ENCODE measurements around the gene KIF21B.

The KIF21B gene

DNA sequence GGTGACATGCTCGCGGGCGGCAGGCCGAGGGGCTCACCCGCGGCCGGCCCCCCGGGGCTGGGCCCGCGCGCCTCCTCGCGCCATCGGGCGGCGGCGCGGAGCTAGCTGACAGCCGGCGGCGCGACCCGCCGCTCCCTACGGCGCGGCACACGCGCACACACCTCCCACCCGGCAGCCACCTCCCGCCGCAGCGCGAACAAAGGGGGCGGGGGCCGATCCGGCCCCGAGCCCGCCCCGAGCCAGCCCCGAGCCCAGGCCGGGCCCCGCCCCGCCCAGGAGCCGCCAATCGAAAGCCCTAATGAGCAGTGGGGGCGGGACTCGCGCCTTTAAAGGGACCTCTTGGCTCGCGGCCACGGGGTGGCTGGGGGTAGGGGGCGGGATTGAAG lies at the start of gene KIF21B:
Gene KIF21B, minus strand, starts transcription at position 198 of the 386 bp plus-strand sequence. CDS start 331 bp downstream, outside the sequence.
- DNase-seq = peak; percentile 88

DNA sequence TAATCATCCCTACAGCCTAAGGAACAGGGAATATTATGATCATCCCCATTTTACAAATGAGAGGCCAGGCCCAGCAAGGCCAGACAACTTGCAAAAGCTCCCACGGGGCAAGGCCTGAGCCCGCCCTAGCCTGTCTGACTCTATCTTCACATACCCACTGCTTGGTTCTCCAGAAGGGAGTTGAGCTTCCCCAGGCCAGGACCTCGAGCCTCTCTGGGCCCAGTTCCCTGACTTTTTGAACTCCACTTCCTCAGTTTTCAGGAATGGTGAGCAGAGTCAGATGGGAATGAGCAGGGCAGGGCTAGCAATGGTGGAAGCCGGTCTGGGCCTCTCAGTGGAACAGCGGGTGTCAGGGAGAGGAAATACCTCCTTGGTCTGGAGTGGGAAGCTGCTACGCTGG lies 49.4 kb upstream of the KIF21B start:
- DNase-seq = no peak

DNA sequence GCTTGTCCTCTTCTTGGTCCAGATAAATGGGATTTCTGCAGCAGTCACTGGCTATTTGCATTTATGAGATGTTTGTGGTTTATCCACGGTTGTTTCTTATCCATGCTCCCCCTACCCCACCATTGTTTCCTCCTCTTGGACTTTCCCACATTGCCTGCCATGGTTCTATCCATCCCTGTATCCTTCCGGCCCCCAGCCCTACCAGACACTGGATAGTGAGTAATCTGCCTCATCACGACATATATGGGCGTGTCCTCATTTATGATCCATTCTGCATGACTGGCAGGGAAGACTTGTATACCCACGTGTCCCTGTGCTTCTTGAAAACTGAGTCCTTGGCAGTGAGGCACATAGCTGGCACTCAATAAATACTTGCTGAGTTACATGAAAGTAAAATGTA lies 48.6 kb upstream of the KIF21B start:
- DNase-seq = no peak

DNA sequence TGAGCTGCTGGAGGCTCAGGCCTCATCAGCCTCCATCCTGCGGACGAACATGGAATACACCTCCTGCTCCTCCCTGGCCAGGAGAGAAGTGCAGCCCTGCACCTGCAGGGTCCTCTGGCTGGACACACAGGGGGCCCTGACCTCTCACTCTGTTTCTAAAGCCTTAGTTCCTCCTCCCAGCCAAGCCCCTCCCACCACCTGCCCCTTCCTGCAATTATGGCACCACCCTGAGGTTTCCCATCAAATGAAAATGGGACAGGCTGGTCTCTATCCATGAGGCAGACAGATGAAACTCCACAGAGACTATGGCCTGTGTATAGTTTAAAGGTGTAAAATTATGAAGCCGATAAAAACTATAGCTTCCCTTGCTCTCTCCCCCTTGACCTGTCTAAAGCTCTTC lies 46.1 kb upstream of the KIF21B start:
- no peak for DNase-seq

- no peak for DNase-seq
Observed at GRCh38 chr1:201068976-201069375, 45.5 kb upstream of the KIF21B start.

DNA sequence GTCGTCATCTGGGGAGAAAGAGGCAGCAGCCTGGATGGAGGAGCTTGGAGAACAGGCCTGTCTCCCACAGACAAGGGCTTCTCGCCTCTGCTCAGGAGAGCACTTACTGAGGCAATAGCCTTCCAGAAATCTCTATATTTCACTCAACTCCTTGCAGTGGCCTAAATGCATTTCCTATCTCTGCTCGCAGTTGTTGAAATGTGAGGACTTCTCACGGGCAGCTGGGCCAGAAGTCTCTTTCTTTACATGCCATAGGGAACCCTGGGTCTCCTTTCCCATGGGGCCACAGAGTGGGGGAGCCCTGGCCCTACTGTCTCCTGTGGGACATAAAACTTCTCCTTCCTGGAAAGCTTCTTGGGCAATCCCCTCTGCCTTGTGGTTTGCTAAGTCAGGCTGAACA lies 43.5 kb upstream of the KIF21B start:
- DNase-seq = no peak

GRCh38 chr1:201065686-201066085 lies 42.2 kb upstream of the KIF21B start:
- DNase-seq = no peak

DNA sequence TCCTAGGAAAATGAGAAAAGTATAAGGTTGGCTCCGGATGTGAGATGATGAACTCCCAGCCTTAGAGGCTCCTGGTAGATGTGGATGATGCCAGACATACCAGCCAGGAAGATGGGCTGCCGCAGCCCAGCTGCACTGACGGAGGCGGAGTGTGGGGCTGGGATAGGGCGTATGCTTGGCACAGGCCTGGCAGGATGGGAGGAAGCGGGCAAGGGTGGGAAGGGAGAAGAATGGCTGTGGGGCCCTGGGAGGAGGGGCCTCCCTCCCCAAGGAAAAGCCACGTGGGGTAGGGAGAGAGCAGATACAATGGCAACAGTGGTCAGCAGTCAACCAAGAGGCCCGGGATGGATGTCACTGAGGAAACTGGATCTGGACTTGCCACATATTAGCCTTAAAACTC lies 41.3 kb upstream of the KIF21B start:
- no peak for DNase-seq

GRCh38 chr1:201063145-201063544 lies 39.6 kb upstream of the KIF21B start:
- no peak for DNase-seq

DNA sequence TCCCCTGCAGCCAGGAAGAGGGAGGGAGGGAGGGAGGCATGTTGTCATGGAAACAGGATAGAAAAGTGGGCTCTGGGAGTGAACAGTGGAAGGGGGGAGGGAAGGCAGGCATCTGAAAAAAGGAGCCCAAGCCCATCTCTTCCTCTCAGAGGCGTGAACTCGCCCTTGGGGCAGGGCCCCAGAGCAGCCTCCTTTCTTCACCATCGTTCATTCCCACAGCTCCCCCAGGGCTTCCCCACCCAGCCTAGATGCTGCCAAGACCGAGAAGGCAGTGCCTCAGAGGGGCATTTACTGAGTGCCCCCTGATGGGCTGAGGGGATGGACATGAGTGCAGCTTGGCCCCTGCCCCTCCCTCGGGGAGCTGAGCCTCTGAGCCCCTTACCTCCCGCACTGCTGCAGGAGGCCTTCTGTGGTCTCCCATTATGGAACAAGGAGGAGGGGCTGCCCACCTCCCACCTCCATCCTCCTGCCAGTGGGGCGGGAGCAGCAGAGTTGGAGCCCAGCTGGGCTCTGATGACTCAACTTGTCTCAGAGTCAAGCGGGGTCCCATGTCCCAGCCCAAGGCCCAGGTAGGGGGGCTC lies 39.1 kb upstream of the KIF21B start:
- DNase-seq = no peak

- DNase-seq = no peak
Observed at GRCh38 chr1:201061886-201062285, 38.4 kb upstream of the KIF21B start.

DNA sequence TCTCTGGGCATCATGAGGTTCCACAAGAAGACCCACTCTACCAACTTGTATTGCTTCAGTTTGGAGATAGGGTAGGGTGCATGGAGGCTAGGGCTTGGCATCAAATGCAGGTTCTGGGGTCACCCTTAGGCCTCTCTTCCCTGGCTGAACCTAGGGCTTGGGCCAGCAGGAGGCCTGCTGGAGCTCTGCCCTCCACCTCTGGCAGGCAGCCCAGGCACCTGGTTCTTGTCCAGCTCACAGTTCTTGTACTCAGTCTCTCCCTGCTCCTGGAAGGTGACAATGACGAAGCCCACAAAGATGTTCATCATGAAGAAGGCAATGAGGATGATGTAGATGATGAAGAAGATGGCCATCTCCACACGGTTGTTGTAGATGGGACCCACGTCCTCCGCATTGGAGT lies 37.5 kb upstream of the KIF21B start:
- no peak for DNase-seq

DNA sequence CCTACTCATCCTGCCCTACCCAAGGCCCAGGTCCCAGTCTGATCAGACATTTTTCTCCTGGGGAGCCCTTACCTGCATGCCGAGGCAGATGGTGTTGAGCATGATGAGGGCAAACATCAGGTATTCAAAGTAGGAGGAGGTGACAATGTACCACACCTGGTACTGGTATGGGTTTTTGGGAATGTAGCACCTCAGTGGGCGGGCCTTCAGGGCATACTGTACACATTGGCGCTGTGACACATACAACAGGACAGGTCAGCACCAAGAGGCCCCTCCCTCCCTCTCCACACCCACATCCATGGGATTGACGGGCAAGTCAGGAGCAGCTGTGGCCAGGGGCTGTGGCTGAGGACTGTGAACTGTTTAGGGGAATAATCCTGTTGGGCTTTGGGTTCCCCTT lies 37.1 kb upstream of the KIF21B start:
- DNase-seq = no peak

DNA sequence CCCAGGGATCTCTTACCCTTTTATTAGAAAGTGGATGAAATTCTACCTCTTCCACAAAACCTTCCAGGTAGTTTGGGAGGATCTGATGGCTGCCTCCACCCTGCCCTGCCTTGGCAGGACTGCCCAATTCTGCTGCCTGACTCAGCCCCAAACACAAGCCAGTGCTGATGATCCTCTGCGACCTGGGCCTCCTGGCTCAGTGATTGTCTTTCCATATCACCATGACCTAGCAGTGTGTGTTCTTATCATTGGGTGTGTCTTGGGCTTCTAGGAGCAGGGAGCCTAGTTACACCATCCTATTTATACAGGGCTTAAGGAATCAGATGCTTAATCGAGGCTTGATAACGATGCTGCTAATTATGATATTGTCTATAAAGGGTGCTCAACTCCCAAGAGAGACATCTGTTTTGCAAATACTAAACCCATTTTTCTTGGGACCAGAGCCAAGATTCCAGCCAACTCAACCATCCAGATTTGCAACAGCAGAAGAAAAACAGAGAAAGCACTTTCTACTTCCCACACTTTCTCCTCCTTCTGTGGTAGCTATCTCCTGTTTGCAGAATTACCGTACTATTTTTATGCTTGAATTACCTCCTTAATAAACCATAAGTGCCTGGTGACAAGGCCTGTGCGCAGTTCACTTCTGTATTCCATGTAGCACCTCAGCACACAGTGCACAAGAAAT lies 36.5 kb upstream of the KIF21B start:
- DNase-seq = no peak

DNA sequence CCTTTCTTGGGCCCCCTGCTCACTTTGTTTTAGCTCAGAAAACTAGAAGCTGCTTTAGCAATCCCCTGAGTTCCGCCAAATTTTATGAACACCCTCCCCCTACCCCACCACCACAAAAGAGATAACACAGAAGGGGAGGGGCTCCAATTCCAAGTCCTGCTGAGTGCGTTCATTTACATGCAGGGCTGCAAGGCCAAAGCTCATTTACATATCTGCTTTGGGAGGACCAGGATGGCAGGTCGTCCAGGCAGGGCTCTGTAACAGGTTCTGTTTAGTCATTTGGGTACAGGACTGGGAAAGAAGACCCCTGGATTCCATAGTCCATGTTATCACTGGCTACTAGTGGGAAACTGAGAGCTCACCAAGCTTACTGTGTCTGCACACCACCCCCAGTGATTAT lies 35.9 kb upstream of the KIF21B start:
- DNase-seq = no peak

- DNase-seq = no peak
Observed at GRCh38 chr1:201054091-201054543, 30.6 kb upstream of the KIF21B start.

- no peak for DNase-seq
Observed at GRCh38 chr1:201053155-201053860, 29.8 kb upstream of the KIF21B start.

GRCh38 chr1:201051399-201051798 lies 27.9 kb upstream of the KIF21B start:
- DNase-seq = peak; percentile 36

DNA sequence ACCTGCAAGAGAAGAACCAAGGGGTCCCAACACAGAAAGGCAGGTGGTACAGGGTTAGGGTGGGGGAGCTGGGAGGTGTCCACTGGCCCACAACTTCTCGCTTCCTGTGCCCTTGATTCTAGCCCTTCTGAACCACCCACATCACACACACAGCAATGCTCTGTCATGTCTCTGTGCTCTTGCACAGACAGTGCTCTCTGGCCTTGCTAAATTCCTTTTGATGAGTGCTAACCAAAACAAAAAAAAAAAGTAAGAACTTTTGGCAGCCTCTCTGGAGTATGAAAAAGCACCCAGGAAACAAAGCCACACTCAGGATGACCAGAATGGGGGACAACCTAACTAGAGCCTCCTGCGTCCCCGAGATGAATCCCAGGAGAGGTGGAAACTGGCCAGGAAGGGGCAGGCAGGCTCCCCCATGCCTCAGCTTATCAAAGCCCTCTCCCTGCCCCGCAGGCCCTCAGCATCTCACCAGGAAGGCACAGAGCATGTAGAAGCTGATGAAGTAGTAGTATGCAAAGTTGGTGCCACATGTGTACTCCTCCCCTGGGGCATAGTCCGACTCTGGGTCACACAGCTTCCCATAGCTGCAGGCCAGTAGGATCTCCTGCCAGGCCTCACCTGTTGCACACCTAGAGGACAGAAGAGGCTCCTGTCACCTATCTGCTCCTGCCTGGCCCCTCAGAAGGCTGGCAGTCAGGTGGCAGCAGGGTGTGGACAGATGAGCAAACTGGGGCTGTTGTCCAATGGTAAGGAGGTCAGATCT lies 27.2 kb upstream of the KIF21B start:
- DNase-seq = no peak

GRCh38 chr1:201049248-201049831 lies 25.8 kb upstream of the KIF21B start:
- no peak for DNase-seq

- DNase-seq = no peak
Observed at GRCh38 chr1:201048521-201048920, 25.0 kb upstream of the KIF21B start.

- no peak for DNase-seq
Observed at GRCh38 chr1:201044119-201044518, 20.6 kb upstream of the KIF21B start.

Data from stimulated activated CD4-positive, alpha-beta T cell treated with anti-CD3 and anti-CD28 coated beads, Interleukin-1b, Interleukin-23, amount 100 ng/mL, for 48 hours (primary cell).